ENCODE data around the gene STK11.

GRCh38 chr19:1218751-1219567 lies 13.4 kb downstream of the STK11 start:
- TF ChIP-seq CTCF (IDR thresholded peaks at IDR 0.05), result no peak
- no peak for TF ChIP-seq POLR2A (IDR thresholded peaks at IDR 0.05)

Data from body of pancreas (tissue), 4 donors.